T-helper 1 cell treated with Interleukin-12 subunit alpha and Interleukin-12 subunit beta and Interleukin-4 antibody, amounts not matched to agents 30 μg/mL and 1 μg/mL, for 36 hours (primary cell): ENCODE results near the gene IKZF3.
"Not testable (repeated sequence)": the region's sequence is repeated elsewhere in the genome, so short reads cannot be mapped to it uniquely, and the experiment has no call there.

Experiments used
- H3K27ac Mint-ChIP-seq: one replicate; pipeline ENCODE4 v1.8.0; 2021; ENCODE audit warnings: mild to moderate bottlenecking, mixed read lengths
- H3K27me3 Mint-ChIP-seq: one replicate; pipeline ENCODE4 v1.8.0; 2021; ENCODE audit warnings: low read depth, mixed read lengths
- H3K36me3 Mint-ChIP-seq: one replicate; pipeline ENCODE4 v1.8.0; 2021; ENCODE audit warnings: low read depth, mixed read lengths
- H3K4me1 Mint-ChIP-seq: one replicate; pipeline ENCODE4 v1.8.0; 2021; ENCODE audit warnings: low read depth, mixed read lengths
- H3K4me3 Mint-ChIP-seq: one replicate; pipeline ENCODE4 v1.8.0; 2021; ENCODE audit warnings: mild to moderate bottlenecking, moderate library complexity, mixed read lengths
- H3K9me3 Mint-ChIP-seq: one replicate; pipeline ENCODE4 v1.8.0; 2021; ENCODE audit warnings: mixed read lengths

Gene IKZF3

GRCh38 chr17:39863918-39864746, at the start of gene IKZF3:
Gene IKZF3 (minus strand): TSS chr17:39864312. CDS start chr17:39864126, 186 bp downstream.
- H3K27me3 Mint-ChIP-seq, result no peaks in the 10 kb centered on the region
- peak within 1 kb of the TSS; percentile 86 for H3K27ac Mint-ChIP-seq
- H3K36me3 Mint-ChIP-seq, result peaks cover 11% of the 10 kb centered on the region
- peak within 1 kb of the TSS; percentile 89 for H3K4me3 Mint-ChIP-seq
- H3K4me1 Mint-ChIP-seq, result peaks cover 54% of the 10 kb centered on the region
- H3K9me3 Mint-ChIP-seq, result peaks cover 3% of the 10 kb centered on the region

- Mint-ChIP-seq H3K9me3 (no peaks in the 10 kb centered on the region), H3K4me3 (no peak overlapping the region), H3K4me1 (peaks cover 26% of the 10 kb centered on the region), H3K27me3 (no peaks in the 10 kb centered on the region), H3K36me3 (peaks cover 79% of the 10 kb centered on the region), H3K27ac (peak overlapping the region; percentile 49)
Measured at GRCh38 chr17:39908789-39909352, 44.8 kb upstream of the IKZF3 start.

GRCh38 chr17:39904990-39905288, 40.8 kb upstream of the IKZF3 start:
- H3K27me3 Mint-ChIP-seq, result no peaks in the 10 kb centered on the region
- no peaks in the 10 kb centered on the region for H3K9me3 Mint-ChIP-seq
- no peak overlapping the region for H3K4me3 Mint-ChIP-seq
- peak overlapping the region; percentile 67 for H3K27ac Mint-ChIP-seq
- peaks cover 39% of the 10 kb centered on the region for H3K4me1 Mint-ChIP-seq
- H3K36me3 Mint-ChIP-seq, result peaks cover 71% of the 10 kb centered on the region

- Mint-ChIP-seq H3K27me3 (no peaks in the 10 kb centered on the region), H3K9me3 (no peaks in the 10 kb centered on the region), H3K4me1 (peaks cover 39% of the 10 kb centered on the region), H3K36me3 (peaks cover 67% of the 10 kb centered on the region), H3K4me3 (peak overlapping the region; percentile 67), H3K27ac (peak overlapping the region; percentile 81)
Measured at GRCh38 chr17:39903158-39903884, 39.2 kb upstream of the IKZF3 start.

- Mint-ChIP-seq H3K4me1 (peaks cover 39% of the 10 kb centered on the region), H3K36me3 (peaks cover 62% of the 10 kb centered on the region)
- not testable (repeated sequence) for H3K9me3 Mint-ChIP-seq, H3K27ac Mint-ChIP-seq, H3K27me3 Mint-ChIP-seq, H3K4me3 Mint-ChIP-seq
Measured at GRCh38 chr17:39902027-39902426, 37.9 kb upstream of the IKZF3 start.

- Mint-ChIP-seq H3K27ac (peak overlapping the region; percentile 19), H3K9me3 (no peaks in the 10 kb centered on the region), H3K4me1 (peaks cover 19% of the 10 kb centered on the region)
Measured at GRCh38 chr17:39899215-39899614, 35.1 kb upstream of the IKZF3 start.

GRCh38 chr17:39898088-39898487, 34.0 kb upstream of the IKZF3 start:
- H3K9me3 Mint-ChIP-seq, result no peaks in the 10 kb centered on the region
- peaks cover 31% of the 10 kb centered on the region for H3K36me3 Mint-ChIP-seq
- H3K27ac Mint-ChIP-seq, result no peak overlapping the region
- H3K4me1 Mint-ChIP-seq, result peaks cover 12% of the 10 kb centered on the region
- no peak overlapping the region for H3K4me3 Mint-ChIP-seq
- no peaks in the 10 kb centered on the region for H3K27me3 Mint-ChIP-seq

More at GRCh38 chr17:39899215-39899614, 35.1 kb upstream of the IKZF3 start:
- Mint-ChIP-seq H3K27me3 (no peaks in the 10 kb centered on the region), H3K4me3 (no peak overlapping the region), H3K36me3 (peaks cover 38% of the 10 kb centered on the region)

- Mint-ChIP-seq H3K27ac (peak overlapping the region; percentile 5), H3K36me3 (peaks cover 14% of the 10 kb centered on the region), H3K4me1 (peaks cover 6% of the 10 kb centered on the region), H3K9me3 (no peaks in the 10 kb centered on the region), H3K4me3 (no peak overlapping the region), H3K27me3 (peaks cover 4% of the 10 kb centered on the region)
Measured at GRCh38 chr17:39894681-39895376, 30.7 kb upstream of the IKZF3 start.

GRCh38 chr17:39889200-39889599, 25.1 kb upstream of the IKZF3 start:
- Mint-ChIP-seq H3K4me1 (no peaks in the 10 kb centered on the region), H3K27ac (no peak overlapping the region), H3K36me3 (no peaks in the 10 kb centered on the region), H3K4me3 (no peak overlapping the region), H3K9me3 (no peaks in the 10 kb centered on the region), H3K27me3 (peaks cover 28% of the 10 kb centered on the region)

- H3K36me3 Mint-ChIP-seq, result no peaks in the 10 kb centered on the region
- peaks cover 28% of the 10 kb centered on the region for H3K27me3 Mint-ChIP-seq
- no peaks in the 10 kb centered on the region for H3K9me3 Mint-ChIP-seq
- no peak overlapping the region for H3K27ac Mint-ChIP-seq
- no peak overlapping the region for H3K4me3 Mint-ChIP-seq
- H3K4me1 Mint-ChIP-seq, result no peaks in the 10 kb centered on the region
Measured at GRCh38 chr17:39887078-39887477, 23.0 kb upstream of the IKZF3 start.

GRCh38 chr17:39886102-39886501, 22.0 kb upstream of the IKZF3 start:
- not testable (repeated sequence) for H3K36me3 Mint-ChIP-seq, H3K4me1 Mint-ChIP-seq, H3K9me3 Mint-ChIP-seq, H3K27ac Mint-ChIP-seq, H3K4me3 Mint-ChIP-seq
- H3K27me3 Mint-ChIP-seq, result peaks cover 27% of the 10 kb centered on the region

- Mint-ChIP-seq H3K27ac (no peak overlapping the region), H3K36me3 (no peaks in the 10 kb centered on the region), H3K9me3 (no peaks in the 10 kb centered on the region), H3K4me1 (peaks cover under 1% of the 10 kb centered on the region), H3K4me3 (no peak overlapping the region), H3K27me3 (peaks cover 16% of the 10 kb centered on the region)
Measured at GRCh38 chr17:39872751-39873150, 8.6 kb upstream of the IKZF3 start.

GRCh38 chr17:39871801-39872200, 7.7 kb upstream of the IKZF3 start:
- peaks cover 11% of the 10 kb centered on the region for H3K27me3 Mint-ChIP-seq
- no peak overlapping the region for H3K4me3 Mint-ChIP-seq
- no peaks in the 10 kb centered on the region for H3K36me3 Mint-ChIP-seq
- H3K27ac Mint-ChIP-seq, result no peak overlapping the region
- H3K9me3 Mint-ChIP-seq, result peaks cover 3% of the 10 kb centered on the region
- H3K4me1 Mint-ChIP-seq, result peaks cover 10% of the 10 kb centered on the region

- peaks cover 3% of the 10 kb centered on the region for H3K36me3 Mint-ChIP-seq
Measured at GRCh38 chr17:39870776-39871175, 6.7 kb upstream of the IKZF3 start.

More at GRCh38 chr17:39870776-39871175, 6.7 kb upstream of the IKZF3 start:
- Mint-ChIP-seq H3K4me1 (peaks cover 19% of the 10 kb centered on the region), H3K9me3 (peaks cover 3% of the 10 kb centered on the region), H3K27ac (no peak overlapping the region), H3K4me3 (no peak overlapping the region), H3K27me3 (peaks cover 4% of the 10 kb centered on the region)
